A549 treated with DMSO at 1 μM for 4 hours (cell line): ENCODE data around the gene GRIPAP1. TPM values are rescaled to one million over a fixed set of nuclear protein-coding genes. Genes with fewer than 3 reads are reported as not detected.

Experiments
- total RNA-seq: library from RNA; stranded (reverse); fragments of 200-300 nt; extraction: Qiagen RNA extraction; gene quantifications from 5 replicates; pipeline ENCODE4 v1.2.3, GENCODE V29; 2022; ENCODE audit warnings: low read depth

Gene GRIPAP1
- 15.1 to 24.5 TPM (median 22.6 TPM) in 5 replicates for total RNA-seq

GRCh38 chrX:49002091-49002935 lies at the start of gene GRIPAP1:
Gene GRIPAP1 (minus strand): TSS chrX:49002264. CDS start chrX:49002229, 35 bp downstream.

GRCh38 chrX:49043220-49043986 lies 41.3 kb upstream of the GRIPAP1 start, which contains the start of gene TFE3:
Gene TFE3 (minus strand): TSS chrX:49043357. CDS start chrX:49043226, 131 bp downstream.

GRCh38 chrX:48971249-48972219 lies 30.5 kb downstream of the GRIPAP1 start, which contains the start of gene KCND1:
Gene KCND1 (minus strand): TSS chrX:48971844. CDS start chrX:48970271, 1,573 bp downstream.

GRCh38 chrX:48957477-48957826 lies 44.6 kb downstream of the GRIPAP1 start, which contains the start of gene OTUD5:
Gene OTUD5 (minus strand): TSS chrX:48957607. CDS start chrX:48957570, 37 bp downstream.

Other genes starting within 250 kb of the GRIPAP1 start
- not detected in 5 replicates for gene GLOD5, start 240.5 kb downstream of the GRIPAP1 start, total RNA-seq
- gene GATA1, start 215.7 kb downstream of the GRIPAP1 start, total RNA-seq, result not detected in 5 replicates
- 25.5 to 31.5 TPM (median 30.2 TPM) in 5 replicates for gene HDAC6, start 200.2 kb downstream of the GRIPAP1 start, total RNA-seq
- 0.06 to 0.17 TPM (median 0.13 TPM) in 3 of 5 replicates, not detected in the others for gene ERAS, start 175.8 kb downstream of the GRIPAP1 start, total RNA-seq
- gene PCSK1N, start 166.7 kb downstream of the GRIPAP1 start, total RNA-seq, result 12.5 to 45.5 TPM (median 39.5 TPM) in 5 replicates
- 84.7 to 110 TPM (median 97.3 TPM) in 5 replicates for gene TIMM17B, start 104.5 kb downstream of the GRIPAP1 start, total RNA-seq
- 94.0 to 114 TPM (median 101 TPM) in 5 replicates for gene PQBP1, start 104.3 kb downstream of the GRIPAP1 start, total RNA-seq
- 57.8 to 68.9 TPM (median 66.8 TPM) in 5 replicates for gene SLC35A2, start 90.6 kb downstream of the GRIPAP1 start, total RNA-seq
- 9.4 to 11.6 TPM (median 10.2 TPM) in 5 replicates for gene PIM2, start 83.2 kb downstream of the GRIPAP1 start, total RNA-seq
- 56.9 to 67.2 TPM (median 63.1 TPM) in 5 replicates for gene OTUD5, start 44.7 kb downstream of the GRIPAP1 start, total RNA-seq
- 1.2 to 1.6 TPM (median 1.3 TPM) in 5 replicates for gene KCND1, start 30.4 kb downstream of the GRIPAP1 start, total RNA-seq
- gene TFE3, start 41.1 kb upstream of the GRIPAP1 start, total RNA-seq, result 49.6 to 63.0 TPM (median 61.3 TPM) in 5 replicates
- gene CCDC120, start 56.7 kb upstream of the GRIPAP1 start, total RNA-seq, result 2.7 to 4.6 TPM (median 3.9 TPM) in 5 replicates
- 38.4 to 47.1 TPM (median 41.9 TPM) in 5 replicates for gene PRAF2, start 71.7 kb upstream of the GRIPAP1 start, total RNA-seq
- gene WDR45, start 77.6 kb upstream of the GRIPAP1 start, total RNA-seq, result 52.8 to 63.0 TPM (median 58.4 TPM) in 5 replicates
- gene GPKOW, start 121.5 kb upstream of the GRIPAP1 start, total RNA-seq, result 21.5 to 26.5 TPM (median 24.5 TPM) in 5 replicates
- 1.8 to 3.5 TPM (median 3.0 TPM) in 5 replicates for gene MAGIX, start 160.5 kb upstream of the GRIPAP1 start, total RNA-seq
- gene PLP2, start 169.6 kb upstream of the GRIPAP1 start, total RNA-seq, result 328 to 431 TPM (median 410 TPM) in 5 replicates
- gene PRICKLE3, start 184.1 kb upstream of the GRIPAP1 start, total RNA-seq, result 17.1 to 22.4 TPM (median 20.3 TPM) in 5 replicates
- 2.6 to 3.4 TPM (median 3.1 TPM) in 5 replicates for gene SYP, start 197.9 kb upstream of the GRIPAP1 start, total RNA-seq
- gene CACNA1F, start 231.1 kb upstream of the GRIPAP1 start, total RNA-seq, result not detected in 5 replicates
- gene CCDC22, start 233.2 kb upstream of the GRIPAP1 start, total RNA-seq, result 13.1 to 17.2 TPM (median 16.1 TPM) in 5 replicates